Spinal cord (tissue), 10 donors: ENCODE measurements around the gene SNAP47. TPM values are rescaled to one million over a fixed set of nuclear protein-coding genes. Genes with fewer than 3 reads are reported as not detected.
A peak's percentile ranks its signal among the peaks of the same experiment; 100 is the strongest.

ENCODE experiments used
- DNase-seq, 6 donors: peaks; one replicate each; pipeline versions ENCODE4 v3.0.0 to v3.0.0-alpha.2; 2013 to 2015; ENCODE audit warnings: low spot score in 6 of 6, low read depth in 4 of 6
- H3K27ac ChIP-seq: one replicate; pipeline ENCODE4 v1.5.1; 2013; ENCODE audit warnings: low read depth, low read length, control low read depth
- H3K27me3 ChIP-seq: one replicate; pipeline ENCODE4 v1.6.1; 2013; ENCODE audit warnings: low read length; ENCODE audit not compliant: control insufficient read depth, insufficient read depth
- H3K36me3 ChIP-seq: one replicate; pipeline ENCODE4 v1.6.1; 2013; ENCODE audit warnings: low read length; ENCODE audit not compliant: control insufficient read depth, insufficient read depth
- H3K4me1 ChIP-seq: one replicate; pipeline ENCODE4 v1.6.1; 2013; ENCODE audit warnings: low read length; ENCODE audit not compliant: control insufficient read depth, insufficient read depth
- H3K4me3 ChIP-seq: one replicate; pipeline ENCODE4 v1.5.1; 2013; ENCODE audit warnings: low read depth, low read length, control low read depth
- H3K9me3 ChIP-seq: one replicate; pipeline ENCODE4 v1.6.1; 2013; ENCODE audit warnings: low read length; ENCODE audit not compliant: control insufficient read depth, insufficient read depth
- WGBS: methylation state at CpG from one replicate; pipeline ENCODE4 v1.1.5; 2013; ENCODE audit warnings: missing lambda C conversion rate; ENCODE audit not compliant: insufficient coverage; 5-methylcytosine and 5-hydroxymethylcytosine counted together
- polyA plus RNA-seq, 2 donors: library from polyadenylated mRNA; unstranded; fragments of 120-200 nt; gene quantifications; one replicate each; pipeline ENCODE4 v1.2.1, GENCODE V29; 2013; ENCODE audit not compliant: insufficient read length in 2 of 2
- total RNA-seq, 2 donors: library from RNA; depleted of rRNA in 1 of 2; stranded (reverse); fragments of 120-200 nt in 1 of 2; fragments of >200 nt in 1 of 2; gene quantifications; one replicate each; pipeline versions ENCODE4 v1.2.3 to v1.2.4, GENCODE V29; 2013 to 2014
- donor health status: healthy.

The SNAP47 gene
- total and polyA plus RNA-seq, 4 donors: 53.8 to 66.4 (median 58.3) TPM

DNA sequence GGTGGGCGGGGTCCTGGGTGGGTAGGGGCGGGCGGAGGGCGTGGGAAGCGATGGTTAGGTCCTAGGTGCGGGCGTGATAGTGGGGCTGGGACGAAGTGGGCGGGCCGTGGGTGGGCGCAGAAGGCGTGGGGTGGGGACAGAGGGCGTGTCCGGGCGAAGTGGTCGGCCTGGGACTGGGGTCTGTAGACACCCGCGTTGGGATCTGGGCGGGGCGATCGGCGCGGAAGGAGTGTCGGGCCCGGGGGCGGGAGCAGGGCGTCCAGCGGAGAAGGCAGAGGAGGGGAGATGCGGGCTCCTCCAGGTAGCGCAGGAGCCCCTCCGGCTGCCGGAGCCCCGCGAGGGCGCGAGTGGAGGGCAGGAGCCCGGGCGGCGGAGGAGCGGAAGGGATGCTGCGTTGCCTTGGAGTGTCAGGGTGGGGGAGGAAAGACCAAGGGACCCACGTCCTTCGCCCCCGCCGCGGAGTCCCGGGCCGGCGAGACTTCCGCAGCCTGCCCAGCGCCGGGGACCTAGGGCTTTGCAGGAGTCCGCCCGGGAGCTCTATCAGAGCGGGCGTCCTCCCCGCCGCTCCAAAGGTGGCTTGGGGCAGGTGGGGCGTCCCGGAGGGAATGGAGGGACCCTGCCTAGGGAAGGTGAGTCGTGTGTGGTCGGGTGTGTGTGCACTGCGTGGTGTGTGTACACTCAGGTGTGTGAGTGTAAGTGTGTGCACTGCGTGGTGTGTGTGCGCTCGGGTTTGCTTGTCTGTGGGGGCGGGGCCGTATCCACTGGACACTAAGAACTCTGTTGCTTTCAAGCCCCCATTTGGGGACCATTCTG lies 53.2 kb downstream of the SNAP47 start:
- Histone ChIP-seq H3K27me3 (peaks cover 20% of the 10 kb centered on the region), H3K4me3 (peak overlapping the region; percentile 40), H3K27ac (no peak overlapping the region), H3K4me1 (peaks cover 40% of the 10 kb centered on the region), H3K36me3 (peaks cover 4% of the 10 kb centered on the region), H3K9me3 (no peaks in the 10 kb centered on the region)
- DNase-seq: peak in 2 of 6 donors; percentile 14 to 75
- WGBS: under 1% methylated on average over 68 of the region's 68 CpGs

DNA sequence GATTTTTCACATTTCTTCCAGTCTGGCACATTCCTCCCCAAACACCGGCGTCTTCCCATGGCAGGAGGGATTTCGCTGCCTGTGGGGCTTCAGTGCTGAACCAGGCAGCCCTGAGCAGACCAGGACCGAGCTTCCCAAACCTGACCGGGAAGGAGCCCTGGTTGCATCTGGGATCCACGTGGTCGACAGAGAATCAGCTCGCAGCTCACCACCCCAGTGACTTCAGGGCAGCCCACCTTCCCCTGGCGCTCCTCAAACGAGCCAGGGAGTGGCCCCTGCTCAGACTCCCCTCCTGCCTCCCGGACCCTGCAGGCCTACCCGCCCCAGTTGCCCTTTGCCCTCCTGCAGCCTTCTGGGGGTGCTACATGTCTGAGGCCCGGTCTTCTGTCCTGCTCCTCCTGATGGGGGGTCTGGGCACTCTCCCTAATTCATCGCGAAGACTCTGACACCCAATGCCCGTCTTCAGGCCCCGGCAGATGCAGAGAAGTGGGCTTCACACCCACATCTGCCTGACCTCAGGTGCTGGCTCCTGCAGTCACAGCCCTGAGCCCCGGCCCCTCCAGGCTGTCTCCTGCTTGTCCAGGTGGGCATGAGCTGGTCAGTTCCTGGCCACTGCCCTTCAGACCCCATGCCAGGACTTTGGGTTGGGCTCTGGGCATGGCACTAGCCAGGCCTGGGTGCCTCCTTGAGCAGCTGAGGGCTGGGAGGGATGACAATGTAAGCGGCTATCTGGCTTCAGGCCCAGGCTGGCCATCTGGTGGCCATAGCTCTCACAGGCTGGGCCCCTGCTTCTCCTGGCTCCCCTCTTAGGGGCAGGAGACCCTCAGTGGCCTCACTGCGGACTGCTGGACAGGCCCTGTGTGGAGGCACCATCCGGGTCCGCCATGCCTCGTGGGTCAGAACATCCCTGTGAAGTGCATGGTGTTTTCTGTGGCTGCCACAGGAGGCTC lies 54.1 kb downstream of the SNAP47 start:
- no peak for DNase-seq
- WGBS: 41% methylated on average over 23 of the region's 23 CpGs
- peaks cover 20% of the 10 kb centered on the region for H3K27me3 ChIP-seq
- H3K4me1 ChIP-seq: peaks cover 49% of the 10 kb centered on the region
- H3K4me3 ChIP-seq: peak overlapping the region; percentile 40
- no peaks in the 10 kb centered on the region for H3K9me3 ChIP-seq
- H3K27ac ChIP-seq: no peak overlapping the region
- peaks cover 4% of the 10 kb centered on the region for H3K36me3 ChIP-seq

DNA sequence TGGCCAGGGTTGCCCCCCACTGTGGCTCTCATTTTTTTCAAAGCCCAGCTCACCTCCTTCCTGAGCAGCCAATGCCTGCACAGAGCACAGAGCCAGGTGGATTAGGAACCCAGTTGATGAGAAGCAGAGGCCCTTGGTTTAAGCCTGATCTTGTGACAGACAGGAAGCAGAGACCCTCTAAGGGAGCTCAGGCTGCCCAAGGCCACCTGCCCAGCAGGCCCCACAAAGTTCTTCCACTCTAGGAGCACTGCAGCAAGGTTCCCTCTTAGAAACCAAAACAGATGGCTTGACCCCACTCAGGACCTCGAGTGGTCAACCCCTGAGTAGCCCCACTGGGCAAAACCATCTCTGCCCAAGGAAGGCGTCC lies 54.8 kb downstream of the SNAP47 start:
- DNase-seq: no peak
- no CpG with 5 or more reads among the region's 2 CpGs for WGBS
- Histone ChIP-seq H3K4me3 (no peak overlapping the region), H3K9me3 (no peaks in the 10 kb centered on the region), H3K36me3 (peaks cover 4% of the 10 kb centered on the region), H3K4me1 (peaks cover 54% of the 10 kb centered on the region), H3K27me3 (peaks cover 20% of the 10 kb centered on the region), H3K27ac (no peak overlapping the region)

DNA sequence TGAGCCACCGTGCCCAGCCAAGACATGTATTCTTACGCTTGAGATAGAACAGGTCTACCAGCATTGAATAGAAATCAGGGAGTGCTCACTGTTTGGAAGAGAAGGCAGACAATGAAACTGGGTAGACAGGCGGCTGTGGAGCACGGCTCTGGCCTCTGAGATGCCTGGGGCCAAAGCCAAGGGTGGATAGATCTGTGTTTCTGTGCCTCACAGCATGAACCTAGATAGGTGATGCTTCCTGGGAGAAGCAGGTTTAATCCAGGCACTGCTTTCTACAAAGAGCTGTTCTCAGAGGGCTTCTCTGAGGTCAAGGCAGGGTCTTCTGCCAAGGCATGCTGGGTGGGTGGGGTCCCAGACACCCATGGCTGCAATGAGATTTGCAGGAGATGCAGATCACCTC lies 55.6 kb downstream of the SNAP47 start:
- H3K4me3 ChIP-seq: no peak overlapping the region
- peaks cover 20% of the 10 kb centered on the region for H3K27me3 ChIP-seq
- no peak for DNase-seq
- WGBS: 87% methylated on average over 4 of the region's 4 CpGs
- no peak overlapping the region for H3K27ac ChIP-seq
- peaks cover 4% of the 10 kb centered on the region for H3K36me3 ChIP-seq
- no peaks in the 10 kb centered on the region for H3K9me3 ChIP-seq
- H3K4me1 ChIP-seq: peaks cover 54% of the 10 kb centered on the region

DNA sequence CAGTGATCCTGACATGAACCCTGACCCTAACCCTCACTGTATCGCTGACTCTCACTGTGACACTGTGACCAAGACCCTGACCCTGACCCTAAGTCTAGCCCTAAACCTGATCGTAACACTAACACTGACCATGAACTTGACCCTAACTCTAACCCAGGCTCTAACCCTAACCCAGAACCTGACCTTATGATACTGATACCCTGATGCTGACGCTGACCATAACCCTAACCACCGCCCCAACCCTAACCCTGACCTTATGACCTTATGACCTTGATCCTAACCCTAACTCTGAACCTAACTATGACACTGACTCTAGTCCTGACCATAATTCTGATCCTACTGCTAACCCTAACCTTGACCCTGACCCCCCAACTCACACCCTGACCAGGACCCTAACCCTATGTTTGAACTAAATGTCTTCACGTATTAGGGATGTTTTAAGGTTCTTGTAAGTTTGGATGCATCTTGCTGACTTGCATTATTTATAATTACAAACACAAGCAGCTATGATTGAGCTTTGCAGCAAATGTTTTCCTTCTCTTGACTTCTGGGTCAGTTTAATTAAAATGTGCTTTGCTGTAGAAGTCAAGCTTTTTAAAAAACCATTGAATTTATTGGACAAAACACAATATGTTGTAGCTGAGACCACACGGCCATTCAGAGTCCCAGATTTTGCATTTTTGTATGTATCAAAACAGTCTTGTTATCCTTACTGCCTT lies 56.3 kb downstream of the SNAP47 start:
- H3K36me3 ChIP-seq: peaks cover 4% of the 10 kb centered on the region
- peaks cover 20% of the 10 kb centered on the region for H3K27me3 ChIP-seq
- peaks cover 48% of the 10 kb centered on the region for H3K4me1 ChIP-seq
- H3K9me3 ChIP-seq: no peaks in the 10 kb centered on the region
- no peak overlapping the region for H3K27ac ChIP-seq
- 92% methylated on average over 4 of the region's 6 CpGs for WGBS
- H3K4me3 ChIP-seq: no peak overlapping the region
- no peak for DNase-seq

DNA sequence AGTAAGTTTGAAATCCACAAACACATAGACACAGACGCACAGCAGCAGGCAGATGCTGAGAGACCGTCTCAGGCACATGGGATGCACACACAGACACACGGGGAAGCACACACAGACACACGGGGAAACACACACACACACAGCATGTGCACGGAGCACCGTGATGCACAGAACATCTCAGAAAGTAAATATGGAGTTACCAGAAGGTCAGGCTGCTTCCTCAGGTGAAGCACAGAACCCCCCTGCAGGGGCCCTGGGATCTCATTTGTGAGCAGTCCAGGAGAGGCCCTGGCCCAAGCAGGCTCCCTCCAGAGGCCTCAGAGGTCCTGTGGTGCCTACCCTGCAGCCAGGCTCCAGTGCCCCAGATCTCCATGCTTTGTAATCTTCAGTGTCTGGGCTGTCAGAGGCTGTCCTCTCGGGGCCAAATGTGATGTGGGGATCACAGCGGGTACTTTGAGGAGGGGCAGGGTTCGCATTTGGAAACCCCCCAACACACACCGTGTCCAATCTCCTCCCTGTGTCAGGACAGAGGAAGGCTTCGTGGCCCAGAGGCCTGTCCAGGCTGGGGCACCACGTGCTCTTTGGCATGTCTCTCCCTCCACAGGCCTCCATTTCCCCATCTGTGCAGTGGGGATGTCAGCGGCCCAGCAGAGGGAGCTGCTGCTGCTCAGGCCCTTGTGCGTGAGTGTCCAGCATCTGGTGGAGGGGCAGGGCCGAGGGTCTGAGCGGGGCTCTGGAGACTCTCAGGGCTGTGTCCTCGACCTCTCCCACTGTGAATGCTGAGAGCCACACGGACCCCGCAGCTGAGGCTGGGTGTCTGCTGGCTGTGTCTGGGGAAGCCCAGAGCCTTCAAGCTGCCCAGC lies 57.2 kb downstream of the SNAP47 start:
- H3K4me1 ChIP-seq: peaks cover 39% of the 10 kb centered on the region
- no peak overlapping the region for H3K4me3 ChIP-seq
- no peak for DNase-seq
- 78% methylated on average over 13 of the region's 19 CpGs for WGBS
- H3K9me3 ChIP-seq: no peaks in the 10 kb centered on the region
- H3K36me3 ChIP-seq: peaks cover 4% of the 10 kb centered on the region
- H3K27me3 ChIP-seq: peaks cover 16% of the 10 kb centered on the region
- H3K27ac ChIP-seq: no peak overlapping the region

DNA sequence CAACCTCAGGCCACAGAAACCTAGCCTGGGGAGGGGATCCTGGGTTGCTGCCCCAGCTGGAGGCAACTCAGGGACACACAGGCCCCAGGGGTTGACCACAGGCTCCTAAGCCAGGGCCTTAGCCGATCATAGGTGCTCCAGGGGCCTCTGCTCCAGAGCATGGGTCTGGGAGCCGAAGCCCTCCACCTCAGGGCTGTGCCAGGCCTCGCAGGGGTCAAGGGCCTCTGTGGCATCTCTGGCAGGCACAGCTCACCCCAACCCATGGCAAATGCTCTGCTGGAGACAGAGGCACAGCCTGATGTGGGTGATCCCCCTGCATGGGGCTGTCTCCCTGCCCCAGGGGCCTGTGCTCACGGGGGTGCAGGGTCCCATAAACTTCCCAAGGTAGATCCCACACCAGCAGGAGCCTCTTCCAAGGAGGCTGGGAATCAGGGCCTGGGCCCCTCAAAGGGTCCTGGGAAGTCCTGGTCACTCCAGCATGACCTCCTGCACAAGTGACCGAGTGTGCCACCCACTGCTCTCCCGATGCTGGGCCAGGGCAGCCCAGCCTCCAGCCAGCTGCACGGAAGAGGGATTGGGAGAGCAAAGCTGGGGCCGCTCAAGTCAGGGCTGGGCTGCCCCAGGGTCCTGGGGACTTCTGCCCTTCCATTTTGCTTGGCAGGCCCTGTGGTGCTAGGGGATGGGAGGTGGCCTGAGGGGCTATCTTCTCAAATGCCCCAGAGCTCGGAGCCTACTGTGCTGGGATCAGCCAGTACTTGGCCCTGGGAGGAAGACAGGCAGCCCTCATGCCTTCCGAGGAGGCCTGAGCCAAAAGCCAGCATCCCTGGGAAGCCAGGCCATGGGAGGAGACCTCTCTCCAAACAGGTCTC lies 58.1 kb downstream of the SNAP47 start:
- peaks cover 32% of the 10 kb centered on the region for H3K4me1 ChIP-seq
- peaks cover 4% of the 10 kb centered on the region for H3K36me3 ChIP-seq
- H3K27me3 ChIP-seq: peaks cover 15% of the 10 kb centered on the region
- H3K9me3 ChIP-seq: no peaks in the 10 kb centered on the region
- DNase-seq: no peak
- no peak overlapping the region for H3K27ac ChIP-seq
- WGBS: 75% methylated on average over 10 of the region's 10 CpGs
- no peak overlapping the region for H3K4me3 ChIP-seq
